IMR-90 (cell line): ENCODE data around the gene MCM8. TPM values are rescaled to one million over a fixed set of nuclear protein-coding genes. Genes with fewer than 3 reads are reported as not detected.

Experiments
- ATAC-seq: fragments of 200-7000 bp; cut with Tn5 transposase; 2 replicates; pipeline ENCODE4 v1.9.1; 2020; ENCODE audit warnings: low read depth, mild to moderate bottlenecking, moderate library complexity
- BruUV-seq: library from RNA; stranded (reverse); fragments of 400-500 nt; replicated peaks from 2 replicates; lab custom pipeline; 2021; lab: Mats Ljungman, UMichigan
- CTCF ChIA-PET: fragments of 300-600 bp; formaldehyde crosslinking; extraction: SDS; loops from one replicate; lab custom pipeline; 2021; ENCODE audit warnings: antibody characterized with exemption; lab: Yijun Ruan, JAX
- POLR2A ChIA-PET: fragments of 300-600 bp; sonication (Branson Sonifier 250); formaldehyde crosslinking; loops from one replicate; lab custom pipeline; 2022; ENCODE audit warnings: antibody characterized with exemption; ENCODE audit not compliant: unreplicated experiment; lab: Charles Lee
- DNase-seq: peaks from one replicate; pipeline ENCODE4 v3.0.0; 2013
- H2AFZ ChIP-seq: replicated peaks from 2 replicates; pipeline ENCODE3; 2013; ENCODE audit warnings: low read length, mild to moderate bottlenecking; ENCODE audit not compliant: poor library complexity
- H2AK5ac ChIP-seq: 2 replicates; pipeline ENCODE4 v1.6.1; 2013; ENCODE audit warnings: low read depth, low read length, inconsistent platforms
- H2AK9ac ChIP-seq: replicated peaks from 2 replicates; pipeline ENCODE3; 2013; ENCODE audit warnings: mild to moderate bottlenecking, low read depth, low read length, moderate library complexity; ENCODE audit not compliant: poor library complexity
- H2BK120ac ChIP-seq: 2 replicates; pipeline ENCODE4 v1.6.1; 2013; ENCODE audit warnings: low read depth, low read length, inconsistent platforms
- H2BK15ac ChIP-seq: 3 replicates; pipeline ENCODE4 v1.6.1; 2013; ENCODE audit warnings: low read depth, low read length, inconsistent platforms
- H2BK20ac ChIP-seq: 2 replicates; pipeline ENCODE4 v1.6.1; 2013; ENCODE audit warnings: low read depth, mild to moderate bottlenecking, inconsistent platforms, low read length, moderate library complexity
- H2BK5ac ChIP-seq: 2 replicates; pipeline ENCODE4 v1.6.1; 2013; ENCODE audit warnings: mild to moderate bottlenecking, low read depth, low read length, inconsistent platforms; ENCODE audit not compliant: poor library complexity, severe bottlenecking
- H3K14ac ChIP-seq: replicated peaks from 2 replicates; pipeline ENCODE4 v1.6.1; 2013; ENCODE audit warnings: low read depth, low read length, inconsistent platforms
- H3K18ac ChIP-seq: 2 replicates; pipeline ENCODE4 v1.6.1; 2013; ENCODE audit warnings: low read depth, low read length, control low read depth
- H3K23ac ChIP-seq: 2 replicates; pipeline ENCODE4 v1.6.1; 2013; ENCODE audit warnings: low read depth, low read length, inconsistent platforms
- H3K27ac ChIP-seq: 2 replicates; pipeline ENCODE4 v1.5.1; 2013; ENCODE audit warnings: mild to moderate bottlenecking, control low read depth, low read length; ENCODE audit not compliant: insufficient read depth
- H3K27me3 ChIP-seq: 2 replicates; pipeline ENCODE4 v1.6.1; 2013; ENCODE audit warnings: low read length; ENCODE audit not compliant: control insufficient read depth, insufficient read depth
- H3K36me3 ChIP-seq: 2 replicates; pipeline ENCODE4 v1.6.1; 2013; ENCODE audit warnings: low read length, mixed read lengths; ENCODE audit not compliant: control insufficient read depth, insufficient read depth
- H3K4ac ChIP-seq: 2 replicates; pipeline ENCODE4 v1.6.1; 2013; ENCODE audit warnings: low read depth, low read length, inconsistent platforms
- H3K4me1 ChIP-seq: 2 replicates; pipeline ENCODE4 v1.6.1; 2013; ENCODE audit warnings: low read length, mixed read lengths; ENCODE audit not compliant: control insufficient read depth, insufficient read depth
- H3K4me2 ChIP-seq: 2 replicates; pipeline ENCODE4 v1.6.1; 2013; ENCODE audit warnings: low read depth, mild to moderate bottlenecking, control low read depth, low read length, moderate library complexity
- H3K4me3 ChIP-seq: 2 replicates; pipeline ENCODE4 v1.5.1; 2013; ENCODE audit warnings: low read depth, mild to moderate bottlenecking, control low read depth, low read length, moderate library complexity; ENCODE audit not compliant: insufficient read depth
- H3K56ac ChIP-seq: 2 replicates; pipeline ENCODE4 v1.6.1; 2013; ENCODE audit warnings: low read length, inconsistent platforms; ENCODE audit not compliant: insufficient read depth; ENCODE audit errors: extremely low read depth
- H3K79me1 ChIP-seq, 2 experiments: 2 replicates each; pipeline ENCODE4 v1.6.1; 2013; ENCODE audit warnings: low read length in 2 of 2, inconsistent platforms in 1 of 2, low read depth in 1 of 2
- H3K9ac ChIP-seq: 2 replicates; pipeline ENCODE4 v1.6.1; 2013; ENCODE audit warnings: low read depth, low read length, control low read depth
- H3K9me1 ChIP-seq: 2 replicates; pipeline ENCODE4 v1.6.1; 2013; ENCODE audit warnings: low read length, inconsistent platforms; ENCODE audit not compliant: insufficient read depth
- H3K9me3 ChIP-seq: 2 replicates; pipeline ENCODE4 v1.6.1; 2013; ENCODE audit warnings: low read length; ENCODE audit not compliant: control insufficient read depth, insufficient read depth
- H4K20me1 ChIP-seq: 2 replicates; pipeline ENCODE4 v1.6.1; 2013; ENCODE audit warnings: low read length, inconsistent platforms; ENCODE audit not compliant: insufficient read depth
- H4K5ac ChIP-seq: 2 replicates; pipeline ENCODE4 v1.6.1; 2013; ENCODE audit warnings: mild to moderate bottlenecking, low read depth, low read length, control low read depth
- H4K8ac ChIP-seq, 2 experiments: 2 replicates each; pipeline ENCODE4 v1.6.1; 2013; ENCODE audit warnings: low read depth in 2 of 2, low read length in 2 of 2, control low read depth in 1 of 2, inconsistent platforms in 1 of 2
- H4K91ac ChIP-seq: 2 replicates; pipeline ENCODE4 v1.6.1; 2013; ENCODE audit warnings: low read depth, low read length, inconsistent platforms; ENCODE audit not compliant: insufficient read depth
- CHD1 ChIP-seq: IDR thresholded peaks from 2 replicates; pipeline ENCODE4 v1.6.1; 2012; ENCODE audit warnings: low read depth, low read length, improper control_type of control experiment
- FOS ChIP-seq: fragments of 150-350 bp; IDR thresholded peaks from 2 replicates; pipeline ENCODE4 v1.6.1; 2016; ENCODE audit warnings: low read depth, low read length
- MAFK ChIP-seq: IDR thresholded peaks from 2 replicates; pipeline ENCODE4 v1.6.1; 2012; ENCODE audit warnings: low read depth, low read length, improper control_type of control experiment
- MAZ ChIP-seq: IDR thresholded peaks from 2 replicates; pipeline ENCODE4 v1.6.1; 2012; ENCODE audit warnings: low read depth, mild to moderate bottlenecking, low read length, improper control_type of control experiment, moderate library complexity, borderline replicate concordance
- MXI1 ChIP-seq: IDR thresholded peaks from 2 replicates; pipeline ENCODE4 v1.6.1; 2012; ENCODE audit warnings: low read depth, mild to moderate bottlenecking, low read length, moderate library complexity, borderline replicate concordance
- NFE2L2 ChIP-seq: fragments of 150-350 bp; IDR thresholded peaks from 2 replicates; pipeline ENCODE4 v1.6.1; 2016; ENCODE audit warnings: low read depth, mild to moderate bottlenecking, low read length
- POLR2A ChIP-seq: IDR thresholded peaks from 2 replicates; pipeline ENCODE4 v1.6.1; 2012; ENCODE audit warnings: mild to moderate bottlenecking, low read depth, low read length
- RAD21 ChIP-seq: IDR thresholded peaks from 2 replicates; pipeline ENCODE4 v1.6.1; 2012; ENCODE audit warnings: low read length, improper control_type of control experiment
- RCOR1 ChIP-seq: IDR thresholded peaks from 2 replicates; pipeline ENCODE4 v1.6.1; 2012; ENCODE audit warnings: mild to moderate bottlenecking, low read length, improper control_type of control experiment; ENCODE audit not compliant: insufficient replicate concordance
- RFX5 ChIP-seq: IDR thresholded peaks from 2 replicates; pipeline ENCODE4 v1.8.0; 2012; ENCODE audit warnings: low read depth, mild to moderate bottlenecking, low read length, moderate library complexity
- SMC3 ChIP-seq: fragments of 150-350 bp; IDR thresholded peaks from 2 replicates; pipeline ENCODE4 v1.6.1; 2016; ENCODE audit warnings: low read depth, mild to moderate bottlenecking, antibody characterized with exemption, low read length, moderate library complexity
- USF2 ChIP-seq: fragments of 150-350 bp; IDR thresholded peaks from 2 replicates; pipeline ENCODE4 v1.6.1; 2017; ENCODE audit warnings: mild to moderate bottlenecking, antibody characterized with exemption, low read length, low read depth
- WGBS, 2 experiments: methylation state at CpG; one replicate each; pipeline versions ENCODE4 v1.1.5 to v1.1.7; 2013; ENCODE audit warnings: missing lambda C conversion rate in 2 of 2; ENCODE audit not compliant: insufficient read length in 1 of 2; ENCODE audit errors: extremely low coverage in 2 of 2; 5-methylcytosine and 5-hydroxymethylcytosine counted together
- dilution Hi-C: fragments of 300-500 bp; cut with HindIII; formaldehyde crosslinking; loops from one replicate; pipeline ENCODE4 v1.14.3; 2018; ENCODE audit warnings: low sequenced_read_pairs; ENCODE audit not compliant: unreplicated experiment
- in situ Hi-C: fragments of 300-500 bp; cut with MboI; formaldehyde crosslinking; loops from 3 replicates; pipeline ENCODE4 v1.14.3; 2019; ENCODE audit warnings: low sequenced_read_pairs, inconsistent platforms, mixed read lengths
- intact Hi-C: fragments of 100-400 bp; cut with micrococcal nuclease; formaldehyde crosslinking; loops from 2 replicates; pipeline ENCODE4 v1.10.0; 2022
- polyA plus RNA-seq, 3 experiments: library from polyadenylated mRNA; depleted of rRNA; stranded (reverse); fragments of >200 nt; gene quantifications; 2 replicates each; pipeline ENCODE4 v1.2.3, GENCODE V29; 2012; ENCODE audit warnings: low replicate concordance in 1 of 3
- total RNA-seq: library from RNA; depleted of rRNA; stranded (reverse); fragments of >200 nt; gene quantifications from 2 replicates; pipeline ENCODE4 v1.2.3, GENCODE V29; 2012
- TF ChIP-seq, protein P1 (sequence below): fragments of 150-350 bp; IDR thresholded peaks from 2 replicates; pipeline ENCODE4 v1.6.1; 2016; ENCODE audit warnings: low read depth, mild to moderate bottlenecking, low read length, moderate library complexity, borderline replicate concordance

MCM8 gene
- total and polyA plus RNA-seq, 2 of the 4 experiments (the other 2 are of a cell fraction): 4.2 to 11.5 TPM

DNA sequence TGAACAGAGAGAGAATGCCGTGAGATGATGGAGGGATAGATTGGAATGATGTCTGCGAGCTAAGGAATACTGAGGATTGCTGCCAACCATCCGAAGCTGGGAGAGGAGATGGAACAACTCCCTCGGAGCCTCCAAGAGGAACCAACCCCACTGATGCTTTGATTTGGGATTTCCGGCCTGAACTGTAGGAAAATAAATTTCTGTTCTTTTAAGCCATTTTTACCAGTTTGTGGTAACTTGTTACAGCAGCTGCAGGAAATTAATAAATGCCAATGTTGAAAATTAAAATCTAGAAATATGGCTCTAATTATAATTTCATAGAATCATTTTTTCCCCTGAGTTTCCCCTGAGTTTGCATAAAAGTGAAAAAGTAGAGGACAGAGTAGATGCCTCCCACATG lies 89.3 kb downstream of the MCM8 start:
- H2BK5ac ChIP-seq: no peak overlapping the region
- no peak overlapping the region for H4K5ac ChIP-seq
- H3K4ac ChIP-seq: no peak overlapping the region
- H2BK20ac ChIP-seq: no peak overlapping the region
- no peaks in the 10 kb centered on the region for H4K20me1 ChIP-seq
- in situ Hi-C loops (no loop called here), intact Hi-C loops (no loop called here), dilution Hi-C loops (no loop called here)
- no peak overlapping the region for H3K27ac ChIP-seq
- H3K23ac ChIP-seq: no peak overlapping the region
- H3K18ac ChIP-seq: no peak overlapping the region
- no peak overlapping the region for H4K91ac ChIP-seq
- no peak overlapping the region for H3K9ac ChIP-seq
- H2BK15ac ChIP-seq: no peak overlapping the region
- ChIA-PET CTCF (interaction anchor here (0.6 kb wide), 1 partner anchor 428 kb away, joined by 3 read pairs; no protein-coding TSS in a partner anchor), POLR2A (no interaction called here)
- ATAC-seq: no peak
- H3K9me3 ChIP-seq: no peaks in the 10 kb centered on the region
- H3K4me2 ChIP-seq: no peak overlapping the region
- no peak overlapping the region for H3K14ac ChIP-seq
- H3K4me1 ChIP-seq: peaks cover under 1% of the 10 kb centered on the region; the same call in 1 of the 2 replicates
- H3K36me3 ChIP-seq: peaks cover 39% of the 10 kb centered on the region
- no peaks in the 10 kb centered on the region for H3K27me3 ChIP-seq
- peaks cover 1 to 3% of the 10 kb centered on the region in 2 experiments; a peak in 3 of 4 replicates for H3K79me1 ChIP-seq
- H2AK5ac ChIP-seq: no peak overlapping the region
- peaks cover 3% of the 10 kb centered on the region; the same call in 1 of the 2 replicates for H3K9me1 ChIP-seq
- TF ChIP-seq MAZ (no peak), USF2 (no peak), FOS (no peak), RFX5 (no peak), MAFK (no peak), MXI1 (no peak), NFE2L2 (no peak), RCOR1 (no peak), SMC3 (no peak), POLR2A (no peak), RAD21 (no peak), CHD1 (no peak)
- TF ChIP-seq, protein P1, sequence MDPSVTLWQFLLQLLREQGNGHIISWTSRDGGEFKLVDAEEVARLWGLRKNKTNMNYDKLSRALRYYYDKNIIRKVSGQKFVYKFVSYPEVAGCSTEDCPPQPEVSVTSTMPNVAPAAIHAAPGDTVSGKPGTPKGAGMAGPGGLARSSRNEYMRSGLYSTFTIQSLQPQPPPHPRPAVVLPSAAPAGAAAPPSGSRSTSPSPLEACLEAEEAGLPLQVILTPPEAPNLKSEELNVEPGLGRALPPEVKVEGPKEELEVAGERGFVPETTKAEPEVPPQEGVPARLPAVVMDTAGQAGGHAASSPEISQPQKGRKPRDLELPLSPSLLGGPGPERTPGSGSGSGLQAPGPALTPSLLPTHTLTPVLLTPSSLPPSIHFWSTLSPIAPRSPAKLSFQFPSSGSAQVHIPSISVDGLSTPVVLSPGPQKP: no peak
- no peak overlapping the region for H3K56ac ChIP-seq
- no peak overlapping the region for H2AFZ ChIP-seq
- BruUV-seq: no TSS peak
- no peak overlapping the region for H3K4me3 ChIP-seq
- DNase-seq: no peak
- no peak overlapping the region for H4K8ac ChIP-seq
- no CpG with 5 or more reads among the region's 5 CpGs for WGBS, 2 experiments
- H2AK9ac ChIP-seq: no peak overlapping the region
- H2BK120ac ChIP-seq: no peak overlapping the region
